Esophagus muscularis mucosa (tissue), 3 donors: ENCODE measurements around the gene NGEF.

ENCODE experiments used
- POLR2A ChIP-seq: fragments of 450-650 bp; IDR thresholded peaks from one replicate; pipeline ENCODE4 v1.6.1; 2017; ENCODE audit warnings: antibody characterized with exemption, moderate library complexity, mild to moderate bottlenecking, low read depth
- POLR2AphosphoS5 ChIP-seq, 2 donors: sonication (generic); formaldehyde crosslinking; IDR thresholded peaks; one replicate each; pipeline ENCODE4 v1.6.1; 2017; ENCODE audit warnings: antibody characterized with exemption in 2 of 2
- TF ChIP-seq, protein P1 (sequence below), 3 experiments: fragments of 200-600 bp in 2 of 3; fragments of 450-650 bp in 1 of 3; sonication (generic) in 2 of 3; IDR thresholded peaks; one replicate each; pipeline ENCODE4 v1.5.1; 2017 to 2019; ENCODE audit warnings: antibody characterized with exemption in 3 of 3, mild to moderate bottlenecking in 2 of 3, moderate library complexity in 1 of 3

DNA sequence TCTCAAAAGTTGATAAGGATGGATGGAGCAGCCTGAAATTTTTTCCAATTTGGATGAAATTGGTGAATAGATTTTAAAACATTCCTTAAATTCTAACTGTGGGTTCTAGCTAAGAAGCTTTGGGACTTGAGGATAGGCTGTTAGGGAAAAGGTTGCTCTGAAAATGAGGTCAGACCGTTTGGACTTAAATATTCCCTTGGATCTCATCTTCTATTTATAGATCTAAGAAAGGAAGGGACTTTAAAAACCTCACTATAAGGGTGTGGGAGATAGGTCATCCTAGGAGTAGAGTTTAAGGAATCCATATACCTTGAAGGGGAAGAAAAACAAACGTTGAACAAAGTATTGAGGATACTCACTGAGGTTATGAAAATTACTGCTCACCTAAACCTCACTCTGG lies 160.4 kb downstream of the NGEF start:
- TF ChIP-seq, protein P1, sequence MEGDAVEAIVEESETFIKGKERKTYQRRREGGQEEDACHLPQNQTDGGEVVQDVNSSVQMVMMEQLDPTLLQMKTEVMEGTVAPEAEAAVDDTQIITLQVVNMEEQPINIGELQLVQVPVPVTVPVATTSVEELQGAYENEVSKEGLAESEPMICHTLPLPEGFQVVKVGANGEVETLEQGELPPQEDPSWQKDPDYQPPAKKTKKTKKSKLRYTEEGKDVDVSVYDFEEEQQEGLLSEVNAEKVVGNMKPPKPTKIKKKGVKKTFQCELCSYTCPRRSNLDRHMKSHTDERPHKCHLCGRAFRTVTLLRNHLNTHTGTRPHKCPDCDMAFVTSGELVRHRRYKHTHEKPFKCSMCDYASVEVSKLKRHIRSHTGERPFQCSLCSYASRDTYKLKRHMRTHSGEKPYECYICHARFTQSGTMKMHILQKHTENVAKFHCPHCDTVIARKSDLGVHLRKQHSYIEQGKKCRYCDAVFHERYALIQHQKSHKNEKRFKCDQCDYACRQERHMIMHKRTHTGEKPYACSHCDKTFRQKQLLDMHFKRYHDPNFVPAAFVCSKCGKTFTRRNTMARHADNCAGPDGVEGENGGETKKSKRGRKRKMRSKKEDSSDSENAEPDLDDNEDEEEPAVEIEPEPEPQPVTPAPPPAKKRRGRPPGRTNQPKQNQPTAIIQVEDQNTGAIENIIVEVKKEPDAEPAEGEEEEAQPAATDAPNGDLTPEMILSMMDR (IDR thresholded peaks at IDR 0.05), result no peak
- no peak for TF ChIP-seq POLR2AphosphoS5 (IDR thresholded peaks at IDR 0.05)
- TF ChIP-seq POLR2A, result no peak
